GM21576 (cell line): ENCODE measurements around the gene STRA6.

Source experiments
- ATAC-seq: cut with Tn5 transposase; IDR thresholded peaks from one replicate; pipeline ENCODE4 v1.9.1; 2021; ENCODE audit warnings: mild to moderate bottlenecking, moderate library complexity; ENCODE audit not compliant: unreplicated experiment

Gene STRA6

GRCh38 chr15:74228723-74229081 is 26.1 kb upstream of the STRA6 start:
- no peak for ATAC-seq

- no peak for ATAC-seq
These were observed 25.6 kb upstream of the STRA6 start for GRCh38 chr15:74227968-74228722.

- ATAC-seq: no peak
These were observed 24.4 kb upstream of the STRA6 start for GRCh38 chr15:74226761-74227540.

GRCh38 chr15:74225928-74226327 is 23.3 kb upstream of the STRA6 start:
- no peak for ATAC-seq

- no peak for ATAC-seq
These were observed 19.9 kb upstream of the STRA6 start for GRCh38 chr15:74222240-74223119.

GRCh38 chr15:74221399-74222239 is 19.0 kb upstream of the STRA6 start:
- no peak for ATAC-seq

GRCh38 chr15:74220475-74221248 is 18.1 kb upstream of the STRA6 start:
- ATAC-seq: no peak

GRCh38 chr15:74217907-74218885 is 15.6 kb upstream of the STRA6 start:
- no peak for ATAC-seq

- no peak for ATAC-seq
These were observed 14.4 kb upstream of the STRA6 start for GRCh38 chr15:74216949-74217348.

GRCh38 chr15:74215958-74216357 is 13.4 kb upstream of the STRA6 start:
- no peak for ATAC-seq

GRCh38 chr15:74214324-74215021 is 11.9 kb upstream of the STRA6 start:
- ATAC-seq: no peak

GRCh38 chr15:74213858-74214284 is 11.3 kb upstream of the STRA6 start:
- no peak for ATAC-seq

GRCh38 chr15:74212494-74212893 is 9.9 kb upstream of the STRA6 start:
- ATAC-seq: no peak

GRCh38 chr15:74211656-74212055 is 9.1 kb upstream of the STRA6 start:
- ATAC-seq: no peak

- ATAC-seq: no peak
These were observed 8.1 kb upstream of the STRA6 start for GRCh38 chr15:74210729-74211128.

- no peak for ATAC-seq
These were observed 7.5 kb upstream of the STRA6 start for GRCh38 chr15:74209997-74210671.

- no peak for ATAC-seq
These were observed 7.0 kb upstream of the STRA6 start for GRCh38 chr15:74209560-74209958.
